Left ventricle myocardium superior (tissue), 1 donor: ENCODE data around the gene GPR162. TPM values are rescaled to one million over a fixed set of nuclear protein-coding genes. Genes with fewer than 3 reads are reported as not detected.
A peak's percentile ranks its signal among the peaks of the same experiment; 100 is the strongest.

Source experiments
- ATAC-seq: fragments of 200-7000 bp; cut with Tn5 transposase; one replicate; pipeline ENCODE4 v1.9.1; 2020; ENCODE audit warnings: mild to moderate bottlenecking, moderate library complexity
- DNase-seq: peaks from one replicate; pipeline ENCODE4 v3.0.0-alpha.2; 2020
- intact Hi-C: fragments of 100-400 bp; cut with micrococcal nuclease; formaldehyde crosslinking; loops from one replicate; pipeline ENCODE4 v1.11.0; 2022
- total RNA-seq: library from RNA; stranded (reverse); fragmentation: NEBNext Ultra II Directional; extraction: Animal tissue kit (Norgen Biotek cat#: 25700); gene quantifications from one replicate; pipeline ENCODE4 v1.2.1, GENCODE V29; 2021
- donor health status: DM: no; HTN: yes; CAD: no; lungs with severe emphysema.

GPR162 gene
- total RNA-seq, 1 donor from 2014 or later = 5.3 TPM

DNA sequence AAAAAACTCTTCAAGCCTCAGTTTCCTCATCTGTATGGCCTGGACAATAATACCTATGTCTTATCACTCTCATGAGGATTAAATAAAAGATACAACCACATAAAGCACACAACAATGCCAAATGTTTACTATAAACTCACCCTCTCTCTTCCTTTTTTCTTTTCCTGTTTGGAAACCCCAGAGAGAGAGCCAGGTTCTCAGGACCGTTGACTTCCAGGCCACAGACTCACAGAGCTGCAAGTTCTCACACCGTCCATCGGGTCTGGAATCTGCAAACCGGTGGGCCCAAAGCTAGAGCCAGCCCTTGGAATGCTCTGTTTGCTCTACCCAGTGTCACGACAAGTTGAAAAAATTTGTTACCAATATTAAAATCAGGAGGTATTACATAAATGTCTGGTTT, 36.9 kb upstream of the GPR162 start:
- DNase-seq (no peak), ATAC-seq (no peak)
- intact Hi-C loops = no loop called here

GRCh38 chr12:6786416-6787094, 35.1 kb upstream of the GPR162 start:
- DNase-seq = no peak
- intact Hi-C loops = no loop called here
- no peak for ATAC-seq

DNA sequence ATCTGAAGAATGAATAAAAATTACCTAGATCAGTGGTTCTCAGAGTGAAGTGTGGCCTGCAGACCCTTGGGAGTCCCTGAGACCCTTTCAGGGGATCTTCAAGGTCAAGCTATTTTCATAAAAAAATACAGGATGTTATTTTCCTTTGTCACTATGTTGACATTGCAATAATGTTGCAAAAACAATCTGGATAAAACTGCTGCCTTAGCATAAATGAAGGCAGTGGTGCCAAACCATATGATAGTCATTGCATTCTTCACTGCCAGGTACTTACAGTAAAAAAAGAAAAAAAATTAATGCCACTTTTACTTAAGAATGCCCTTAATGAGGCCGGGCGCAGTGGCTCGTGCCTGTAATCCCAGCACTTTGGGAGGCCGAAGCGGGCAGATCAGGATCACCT, 34.3 kb upstream of the GPR162 start:
- DNase-seq = no peak
- ATAC-seq = no peak
- intact Hi-C loops = no loop called here

DNA sequence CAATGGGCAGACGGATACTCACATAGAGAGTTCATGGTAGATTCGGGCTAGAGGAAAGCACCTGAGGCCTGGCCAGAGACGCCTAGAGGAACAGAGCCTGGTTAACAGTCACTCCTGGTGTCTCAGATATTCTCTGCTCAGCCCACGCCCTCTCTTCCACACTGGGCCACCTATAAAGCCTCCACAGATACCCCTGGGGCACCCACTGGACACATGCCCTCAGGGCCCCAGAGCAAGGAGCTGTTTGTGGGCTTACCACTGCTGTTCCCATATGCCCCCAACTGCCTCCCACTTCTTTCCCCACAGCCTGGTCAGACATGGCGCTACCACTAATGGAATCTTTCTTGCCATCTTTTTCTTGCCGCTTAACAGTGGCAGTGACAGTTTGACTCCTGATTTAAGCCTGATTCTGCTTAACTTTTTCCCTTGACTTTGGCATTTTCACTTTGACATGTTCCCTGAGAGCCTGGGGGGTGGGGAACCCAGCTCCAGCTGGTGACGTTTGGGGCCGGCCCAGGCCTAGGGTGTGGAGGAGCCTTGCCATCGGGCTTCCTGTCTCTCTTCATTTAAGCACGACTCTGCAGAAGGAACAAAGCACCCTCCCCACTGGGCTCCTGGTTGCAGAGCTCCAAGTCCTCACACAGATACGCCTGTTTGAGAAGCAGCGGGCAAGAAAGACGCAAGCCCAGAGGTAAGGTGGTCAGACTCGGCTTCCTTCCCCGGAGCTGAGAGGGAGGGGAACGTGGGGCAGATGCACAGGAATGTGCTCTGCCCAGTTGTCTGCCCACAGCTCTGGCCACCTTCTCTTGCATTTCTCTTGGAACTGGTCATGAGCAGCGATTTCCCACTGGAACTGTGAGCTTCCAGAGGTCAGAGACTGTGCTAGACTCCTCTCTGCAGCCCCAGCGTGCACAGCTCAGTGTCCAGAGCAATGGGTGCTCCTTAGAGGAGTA, 32.4 kb upstream of the GPR162 start, which contains the start of gene CD4:
TSS of gene CD4 (plus strand) at position 557 of the 953 bp plus-strand sequence. CDS start 10,611 bp downstream, outside the sequence.
- intact Hi-C loops = no loop called here
- DNase-seq = peak; percentile 77
- ATAC-seq = peak; percentile 81

DNA sequence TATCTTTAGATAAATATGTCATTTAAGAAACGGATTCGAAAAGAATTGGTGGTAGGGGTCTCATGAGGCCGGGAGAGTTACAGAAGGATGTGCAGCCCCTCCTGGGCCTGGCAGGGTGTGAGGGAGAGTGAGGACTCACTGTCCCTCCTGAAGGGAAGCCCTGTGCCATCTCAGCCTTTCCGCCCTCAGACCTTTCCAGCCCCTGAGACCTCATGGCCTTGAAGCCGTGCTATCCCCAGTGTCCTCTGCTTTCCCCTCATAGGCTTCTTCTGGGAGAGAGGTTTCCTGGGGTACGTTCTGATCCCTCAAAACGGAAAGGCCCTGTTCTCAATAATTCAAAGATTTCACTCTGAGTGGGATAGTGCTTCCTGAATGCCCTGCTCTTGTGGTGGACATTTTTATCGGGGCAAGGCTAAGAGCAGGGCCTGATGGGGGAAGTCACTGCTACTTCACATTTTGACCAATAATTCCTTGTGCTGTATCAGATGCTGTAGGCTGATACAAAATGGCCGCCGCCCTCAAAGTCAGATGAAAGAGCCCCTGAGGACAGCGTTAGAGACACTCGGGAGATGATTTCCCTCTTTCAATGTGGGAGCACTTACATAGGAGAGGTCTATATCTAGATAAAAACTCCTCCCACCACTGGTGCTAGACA, 31.0 kb upstream of the GPR162 start:
- DNase-seq = no peak

DNA sequence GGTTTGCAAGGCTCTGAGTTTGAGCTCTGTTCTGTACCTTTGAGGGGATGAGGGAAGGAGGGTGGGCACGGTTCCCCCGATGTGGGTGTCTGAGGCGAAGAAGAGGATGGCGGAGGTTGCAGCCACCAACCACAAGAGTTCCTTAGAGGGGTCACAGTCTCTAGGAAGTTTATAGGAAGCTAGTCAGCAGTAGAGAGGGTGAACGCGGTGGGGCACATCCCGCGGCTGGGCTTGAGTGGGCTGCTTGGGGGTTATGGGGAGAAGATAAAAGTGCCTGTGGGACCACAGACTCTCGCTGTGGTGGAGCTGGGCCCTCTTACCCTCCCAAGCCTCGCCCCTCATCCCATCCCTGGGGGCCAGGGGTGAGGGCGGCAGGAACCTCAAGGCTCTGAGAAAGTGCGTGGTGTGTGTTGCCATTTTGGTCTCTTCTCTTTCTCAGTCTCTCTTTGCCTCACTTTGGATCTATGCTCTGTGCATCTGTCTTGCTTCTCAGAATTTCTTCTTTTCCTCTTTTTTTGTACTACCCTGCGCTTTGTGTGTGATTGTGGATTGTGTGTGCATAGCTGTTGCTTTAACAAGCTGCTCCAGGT, 29.6 kb upstream of the GPR162 start:
- intact Hi-C loops = no loop called here
- DNase-seq (no peak), ATAC-seq (no peak)

More for the DNA sequence above, 31.0 kb upstream of the GPR162 start:
- no peak for ATAC-seq
- intact Hi-C loops = no loop called here

- intact Hi-C loops = no loop called here
- ATAC-seq (peak; percentile 69), DNase-seq (peak; percentile 55)
Measured at GRCh38 chr12:6792522-6793201, 29.0 kb upstream of the GPR162 start.

GRCh38 chr12:6795088-6795487, 26.5 kb upstream of the GPR162 start:
- ATAC-seq = no peak
- DNase-seq = no peak
- intact Hi-C loops = no loop called here

DNA sequence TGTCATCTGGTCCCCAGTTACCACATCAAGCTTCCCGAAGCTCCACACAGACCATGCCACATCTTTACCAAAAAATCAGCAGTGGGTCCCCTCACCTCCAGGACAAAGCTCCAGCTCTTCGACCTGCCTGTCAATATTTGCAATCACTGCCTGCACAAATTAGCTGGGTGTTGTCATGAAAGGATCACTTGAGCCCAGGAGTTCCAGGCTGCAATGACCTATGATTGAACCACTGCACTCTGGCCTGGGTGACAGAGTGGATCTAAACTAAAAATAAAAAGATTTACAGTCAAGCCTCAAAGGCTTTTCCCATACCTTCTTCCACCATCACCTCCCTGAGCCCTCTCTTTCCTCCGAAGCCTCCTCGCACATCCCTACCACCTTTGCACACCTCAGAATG, 25.0 kb upstream of the GPR162 start:
- intact Hi-C loops = no loop called here
- ATAC-seq (no peak), DNase-seq (no peak)

DNA sequence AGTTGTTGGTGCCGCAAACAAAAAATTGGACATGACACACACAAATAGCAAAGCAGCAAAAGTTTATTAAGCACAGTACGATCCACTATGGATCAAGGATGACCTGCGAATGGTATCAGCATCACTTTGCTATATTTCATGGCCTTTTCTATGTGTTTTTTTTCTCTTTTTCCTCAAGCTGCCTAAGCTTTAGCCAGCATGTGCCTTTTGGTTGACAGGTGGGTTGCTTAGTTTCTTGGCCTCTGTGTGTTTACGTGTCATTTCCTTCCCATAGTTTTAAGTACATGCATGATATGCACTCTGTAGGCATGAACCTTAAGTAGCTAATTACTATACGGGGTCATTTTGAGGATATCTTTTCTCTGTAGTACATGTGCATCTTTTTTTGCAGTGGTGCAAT, 22.5 kb upstream of the GPR162 start:
- no peak for ATAC-seq

DNA sequence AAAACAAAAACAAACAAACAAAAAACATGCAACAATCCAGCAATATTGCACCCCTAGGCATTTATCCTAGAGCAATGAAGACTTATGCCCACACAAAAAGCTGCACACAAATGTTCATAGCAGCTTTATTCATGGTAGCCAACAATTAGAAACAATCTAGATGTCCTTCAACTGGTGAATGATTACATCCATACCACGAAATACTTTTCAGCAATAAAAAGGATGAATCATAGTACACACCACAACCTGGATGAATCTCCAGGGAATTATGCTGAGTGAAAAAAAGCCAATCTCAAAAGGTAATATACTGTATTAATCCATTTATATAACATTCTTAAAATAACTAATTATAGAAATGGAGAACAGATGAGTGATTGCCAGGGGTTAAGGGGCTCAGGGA, 14.5 kb upstream of the GPR162 start:
- intact Hi-C loops = no loop called here
- ATAC-seq (no peak), DNase-seq (no peak)

More for the DNA sequence above, 22.5 kb upstream of the GPR162 start:
- no peak for DNase-seq
- intact Hi-C loops = no loop called here

- ATAC-seq = no peak
- intact Hi-C loops = no loop called here
- no peak for DNase-seq
Measured at GRCh38 chr12:6809056-6809455, 12.6 kb upstream of the GPR162 start.

GRCh38 chr12:6810758-6811157, 10.9 kb upstream of the GPR162 start:
- no peak for ATAC-seq
- no peak for DNase-seq
- intact Hi-C loops = no loop called here

DNA sequence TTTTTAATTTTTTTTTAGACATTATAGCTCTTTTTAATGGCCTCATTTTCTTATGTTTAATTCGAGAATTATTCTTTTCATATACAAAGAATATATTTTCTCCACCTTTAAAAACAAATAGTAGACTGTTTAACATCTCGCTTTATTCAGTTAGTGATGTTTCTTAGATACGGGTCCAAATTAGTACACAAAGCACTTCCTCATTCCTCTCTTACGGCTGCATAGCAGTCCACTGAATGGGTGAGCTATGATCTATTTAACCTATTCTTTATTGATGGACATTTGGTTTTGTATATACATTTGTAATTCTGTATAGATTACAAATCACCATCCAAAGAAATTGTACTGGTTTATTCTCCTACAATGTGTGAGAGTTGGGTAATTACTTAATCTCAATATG, 8.3 kb upstream of the GPR162 start:
- DNase-seq (no peak), ATAC-seq (no peak)
- intact Hi-C loops = no loop called here

- DNase-seq (no peak), ATAC-seq (no peak)
- intact Hi-C loops = no loop called here
Measured at GRCh38 chr12:6816598-6816997, 5.0 kb upstream of the GPR162 start.

- no peak for DNase-seq
- no peak for ATAC-seq
- intact Hi-C loops = no loop called here
Measured at GRCh38 chr12:6817098-6817497, 4.5 kb upstream of the GPR162 start.

DNA sequence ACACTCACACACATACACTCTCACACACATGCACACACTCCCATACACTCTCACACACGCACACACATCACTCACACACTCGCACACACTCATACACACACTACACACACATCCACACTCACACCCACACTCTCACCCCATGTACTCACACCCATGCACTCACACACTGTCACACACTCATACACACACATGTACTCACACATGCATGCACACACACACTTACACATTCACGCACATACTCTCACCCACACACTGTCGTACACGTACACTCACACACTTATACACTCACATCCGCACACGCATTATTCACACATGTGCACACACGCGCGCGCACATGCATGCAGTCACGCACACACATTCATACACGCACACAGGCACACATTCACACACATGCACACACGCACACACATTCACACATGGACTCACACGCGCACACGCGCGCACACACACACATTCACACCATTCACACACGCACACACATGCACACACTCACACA, 3.9 kb upstream of the GPR162 start:
- intact Hi-C loops = no loop called here
- ATAC-seq = no peak
- DNase-seq = no peak

DNA sequence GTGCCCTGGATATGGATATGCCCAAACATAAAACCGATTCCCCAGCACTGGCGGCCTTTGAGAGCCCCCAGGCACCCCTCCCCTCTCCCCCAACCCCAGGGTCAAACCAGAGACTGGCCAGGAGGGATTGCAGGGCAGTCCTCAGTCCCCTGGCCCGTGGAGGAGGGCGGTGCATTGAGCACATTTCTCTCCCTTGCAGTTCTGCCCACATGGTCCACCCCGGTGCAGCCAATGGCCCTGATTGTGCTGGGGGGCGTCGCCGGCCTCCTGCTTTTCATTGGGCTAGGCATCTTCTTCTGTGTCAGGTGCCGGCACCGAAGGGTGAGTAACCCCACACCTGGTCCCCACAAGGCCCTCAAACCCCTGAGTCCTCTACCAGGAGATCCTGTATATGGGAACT, 3.4 kb upstream of the GPR162 start:
- ATAC-seq (no peak), DNase-seq (no peak)
- intact Hi-C loops = no loop called here

- DNase-seq (no peak), ATAC-seq (no peak)
- intact Hi-C loops = no loop called here
Measured at GRCh38 chr12:6818645-6819044, 3.0 kb upstream of the GPR162 start.
